Effector memory CD4-positive, alpha-beta T cell (primary cell): Measurements from ENCODE around the gene GP1BA.

ENCODE experiments used
- DNase-seq, 3 donors: peaks; one replicate each; pipeline ENCODE4 v3.0.0-alpha.2; 2020
- H3K27ac ChIP-seq: 2 replicates; pipeline ENCODE4 v1.7.0; 2013; ENCODE audit warnings: mild to moderate bottlenecking, low read length, moderate library complexity; ENCODE audit not compliant: insufficient read depth, poor library complexity, severe bottlenecking
- H3K27me3 ChIP-seq: replicated peaks from 2 replicates; pipeline ENCODE4 v1.7.0; 2013; ENCODE audit warnings: mild to moderate bottlenecking, low read length; ENCODE audit not compliant: insufficient read depth, control insufficient read depth, poor library complexity, severe bottlenecking
- H3K36me3 ChIP-seq: 2 replicates; pipeline ENCODE4 v1.7.0; 2013; ENCODE audit warnings: mild to moderate bottlenecking, low read length, moderate library complexity; ENCODE audit not compliant: control insufficient read depth, insufficient read depth
- H3K4me1 ChIP-seq: 2 replicates; pipeline ENCODE4 v1.7.0; 2013; ENCODE audit warnings: low read length, mild to moderate bottlenecking; ENCODE audit not compliant: control insufficient read depth, insufficient read depth, poor library complexity, severe bottlenecking
- H3K4me3 ChIP-seq: 2 replicates; pipeline ENCODE4 v1.7.0; 2013; ENCODE audit warnings: low read length, low read depth, mild to moderate bottlenecking; ENCODE audit not compliant: insufficient read depth, poor library complexity, severe bottlenecking
- H3K9me3 ChIP-seq: 2 replicates; pipeline ENCODE4 v1.7.0; 2013; ENCODE audit warnings: mild to moderate bottlenecking, low read length, moderate library complexity; ENCODE audit not compliant: control insufficient read depth
- total RNA-seq, 3 donors: gene quantifications; one replicate each; lab custom pipeline; 2026; lab: John Stamatoyannopoulos, UW

The GP1BA gene
- 0 to 0.19 (median 0) reads per million in 3 donors for total RNA-seq

- DNase-seq = no peak
- H3K4me1 ChIP-seq = peaks cover 11% of the 10 kb centered on the region
- no peak within 1 kb of the TSS for H3K27ac ChIP-seq
- no peaks in the 10 kb centered on the region for H3K27me3 ChIP-seq
- H3K9me3 ChIP-seq = no peaks in the 10 kb centered on the region
- H3K36me3 ChIP-seq = peaks cover 8% of the 10 kb centered on the region
- no peak within 1 kb of the TSS for H3K4me3 ChIP-seq
Observed at GRCh38 chr17:4931963-4932362, at the start of gene GP1BA. TSS of gene GP1BA (plus strand) at chr17:4932277. CDS start at chr17:4932605, 328 bp downstream.

- H3K27me3 ChIP-seq = no peaks in the 10 kb centered on the region
- no peaks in the 10 kb centered on the region for H3K9me3 ChIP-seq
- H3K4me1 ChIP-seq = no peaks in the 10 kb centered on the region
- H3K27ac ChIP-seq = no peak overlapping the region
- DNase-seq = no peak
- H3K36me3 ChIP-seq = peaks cover 62% of the 10 kb centered on the region
- no peak overlapping the region for H3K4me3 ChIP-seq
Observed at GRCh38 chr17:4884489-4884888, 47.6 kb upstream of the GP1BA start.

GRCh38 chr17:4886830-4887229, 45.2 kb upstream of the GP1BA start:
- no peak for DNase-seq
- H3K9me3 ChIP-seq = no peaks in the 10 kb centered on the region
- H3K27me3 ChIP-seq = no peaks in the 10 kb centered on the region
- no peak overlapping the region for H3K4me3 ChIP-seq
- no peaks in the 10 kb centered on the region for H3K4me1 ChIP-seq
- no peak overlapping the region for H3K27ac ChIP-seq
- H3K36me3 ChIP-seq = peaks cover 71% of the 10 kb centered on the region

GRCh38 chr17:4887581-4887980, 44.5 kb upstream of the GP1BA start:
- Histone ChIP-seq H3K36me3 (peaks cover 78% of the 10 kb centered on the region), H3K27ac (no peak overlapping the region), H3K27me3 (no peaks in the 10 kb centered on the region), H3K4me1 (no peaks in the 10 kb centered on the region), H3K9me3 (no peaks in the 10 kb centered on the region), H3K4me3 (no peak overlapping the region)
- DNase-seq = no peak

GRCh38 chr17:4891411-4892410, 40.4 kb upstream of the GP1BA start:
- H3K27ac ChIP-seq = no peak overlapping the region
- H3K36me3 ChIP-seq = peaks cover 94% of the 10 kb centered on the region
- no peak overlapping the region for H3K4me3 ChIP-seq
- no peaks in the 10 kb centered on the region for H3K9me3 ChIP-seq
- DNase-seq = no peak
- H3K27me3 ChIP-seq = no peaks in the 10 kb centered on the region
- H3K4me1 ChIP-seq = no peaks in the 10 kb centered on the region

- no peak for DNase-seq
- Histone ChIP-seq H3K36me3 (peaks cover 85% of the 10 kb centered on the region), H3K27me3 (no peaks in the 10 kb centered on the region), H3K4me3 (no peak overlapping the region), H3K9me3 (no peaks in the 10 kb centered on the region), H3K27ac (no peak overlapping the region), H3K4me1 (no peaks in the 10 kb centered on the region)
Observed at GRCh38 chr17:4892499-4893221, 39.4 kb upstream of the GP1BA start.

- no peak overlapping the region for H3K4me3 ChIP-seq
- H3K36me3 ChIP-seq = peaks cover 79% of the 10 kb centered on the region
Observed at GRCh38 chr17:4893272-4893671, 38.8 kb upstream of the GP1BA start.

GRCh38 chr17:4893721-4894560, 38.1 kb upstream of the GP1BA start:
- DNase-seq = no peak
- Histone ChIP-seq H3K9me3 (no peaks in the 10 kb centered on the region), H3K27ac (no peak overlapping the region), H3K27me3 (no peaks in the 10 kb centered on the region), H3K4me3 (no peak overlapping the region), H3K36me3 (peaks cover 75% of the 10 kb centered on the region), H3K4me1 (peaks cover 5% of the 10 kb centered on the region)

More at GRCh38 chr17:4893272-4893671, 38.8 kb upstream of the GP1BA start:
- Histone ChIP-seq H3K9me3 (no peaks in the 10 kb centered on the region), H3K27me3 (no peaks in the 10 kb centered on the region), H3K27ac (no peak overlapping the region), H3K4me1 (no peaks in the 10 kb centered on the region)
- no peak for DNase-seq

GRCh38 chr17:4895121-4895520, 37.0 kb upstream of the GP1BA start:
- Histone ChIP-seq H3K9me3 (no peaks in the 10 kb centered on the region), H3K4me3 (no peak overlapping the region), H3K36me3 (peaks cover 65% of the 10 kb centered on the region), H3K27ac (no peak overlapping the region), H3K27me3 (no peaks in the 10 kb centered on the region), H3K4me1 (peaks cover 13% of the 10 kb centered on the region)
- DNase-seq = no peak
